Keratinocyte (primary cell): Measurements from ENCODE around the gene FOXS1.

Experiments
- EZH2 ChIP-seq: IDR thresholded peaks from one replicate; pipeline ENCODE4 v1.6.1; 2012; ENCODE audit warnings: inconsistent platforms, mild to moderate bottlenecking, low read length, moderate library complexity
- TF ChIP-seq, protein P1 (sequence below), 3 experiments: IDR thresholded peaks in 1 of 3; conservative IDR thresholded peaks in 1 of 3; optimal IDR thresholded peaks in 1 of 3; 2 replicates in 2 of 3; 3 replicates in 1 of 3; pipeline versions ENCODE3 to v1.5.1; 2011; ENCODE audit warnings: low read length in 3 of 3, mild to moderate bottlenecking in 3 of 3, moderate library complexity in 2 of 3, control low read depth in 1 of 3, inconsistent platforms in 1 of 3; ENCODE audit not compliant: insufficient read depth in 2 of 3; ENCODE audit errors: extremely low read depth in 1 of 3

DNA sequence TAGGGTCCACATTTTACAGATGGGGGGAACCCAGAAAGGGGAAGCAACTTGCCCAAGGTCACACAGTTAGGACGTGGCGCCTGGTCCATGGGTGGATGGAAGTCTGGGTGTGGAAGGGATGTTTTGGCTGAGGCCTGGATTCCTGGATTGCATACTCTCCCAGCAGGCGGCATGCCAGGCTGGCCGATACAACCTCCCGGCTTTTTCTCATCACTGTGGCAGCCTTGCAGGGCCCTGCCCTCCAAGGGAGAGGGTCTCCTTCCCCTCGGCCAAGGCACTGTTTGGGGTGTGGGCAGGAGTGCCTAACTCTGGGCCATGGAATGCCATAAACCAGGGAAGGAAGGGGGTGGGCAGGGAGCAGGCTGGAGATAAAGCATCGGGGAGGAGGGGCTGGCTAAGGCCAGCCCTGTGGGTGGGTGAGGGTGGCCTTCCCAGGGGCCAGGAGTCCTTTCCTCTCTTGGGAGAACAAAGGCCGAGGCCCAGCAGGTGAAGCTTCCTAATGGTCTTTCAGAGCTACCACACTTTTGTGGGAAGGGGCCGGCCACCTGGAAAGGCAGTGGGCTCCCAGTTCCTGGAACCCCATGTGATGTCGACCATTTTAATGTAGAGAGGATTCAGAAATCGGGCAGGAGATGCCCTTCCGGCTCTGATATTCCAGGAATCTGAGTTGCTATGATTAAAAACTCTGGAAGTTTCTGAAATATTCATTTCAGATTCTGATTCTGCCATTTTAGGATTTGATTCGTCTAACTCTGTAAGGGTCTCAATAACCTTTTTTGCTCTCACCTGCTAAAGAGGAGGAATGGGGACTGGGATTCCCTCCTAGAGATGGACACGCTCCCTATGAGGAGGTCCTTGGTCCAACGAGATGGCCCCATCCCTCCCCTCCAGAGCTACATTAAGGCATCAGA lies 4.2 kb downstream of the FOXS1 start:
- no peak for TF ChIP-seq EZH2
- TF ChIP-seq, protein P1, sequence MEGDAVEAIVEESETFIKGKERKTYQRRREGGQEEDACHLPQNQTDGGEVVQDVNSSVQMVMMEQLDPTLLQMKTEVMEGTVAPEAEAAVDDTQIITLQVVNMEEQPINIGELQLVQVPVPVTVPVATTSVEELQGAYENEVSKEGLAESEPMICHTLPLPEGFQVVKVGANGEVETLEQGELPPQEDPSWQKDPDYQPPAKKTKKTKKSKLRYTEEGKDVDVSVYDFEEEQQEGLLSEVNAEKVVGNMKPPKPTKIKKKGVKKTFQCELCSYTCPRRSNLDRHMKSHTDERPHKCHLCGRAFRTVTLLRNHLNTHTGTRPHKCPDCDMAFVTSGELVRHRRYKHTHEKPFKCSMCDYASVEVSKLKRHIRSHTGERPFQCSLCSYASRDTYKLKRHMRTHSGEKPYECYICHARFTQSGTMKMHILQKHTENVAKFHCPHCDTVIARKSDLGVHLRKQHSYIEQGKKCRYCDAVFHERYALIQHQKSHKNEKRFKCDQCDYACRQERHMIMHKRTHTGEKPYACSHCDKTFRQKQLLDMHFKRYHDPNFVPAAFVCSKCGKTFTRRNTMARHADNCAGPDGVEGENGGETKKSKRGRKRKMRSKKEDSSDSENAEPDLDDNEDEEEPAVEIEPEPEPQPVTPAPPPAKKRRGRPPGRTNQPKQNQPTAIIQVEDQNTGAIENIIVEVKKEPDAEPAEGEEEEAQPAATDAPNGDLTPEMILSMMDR (optimal IDR thresholded peaks at IDR 0.05 in 1 of 3, IDR thresholded peaks at IDR 0.05 in 1 of 3, conservative IDR thresholded peaks at IDR 0.05 in 1 of 3; ENCODE audit: extremely low read depth in 1 of 3, insufficient read depth in 2 of 3, low read length in 3 of 3), result no peak
